Spinal cord (tissue), 10 donors: ENCODE results near the gene FMN1. TPM values are rescaled to one million over a fixed set of nuclear protein-coding genes. Genes with fewer than 3 reads are reported as not detected.
A peak's percentile ranks its signal among the peaks of the same experiment; 100 is the strongest.

Source experiments
- DNase-seq, 6 donors: peaks; one replicate each; pipeline versions ENCODE4 v3.0.0 to v3.0.0-alpha.2; 2013 to 2015; ENCODE audit warnings: low spot score in 6 of 6, low read depth in 4 of 6
- H3K27ac ChIP-seq: one replicate; pipeline ENCODE4 v1.5.1; 2013; ENCODE audit warnings: low read depth, low read length, control low read depth
- H3K27me3 ChIP-seq: one replicate; pipeline ENCODE4 v1.6.1; 2013; ENCODE audit warnings: low read length; ENCODE audit not compliant: control insufficient read depth, insufficient read depth
- H3K36me3 ChIP-seq: one replicate; pipeline ENCODE4 v1.6.1; 2013; ENCODE audit warnings: low read length; ENCODE audit not compliant: control insufficient read depth, insufficient read depth
- H3K4me1 ChIP-seq: one replicate; pipeline ENCODE4 v1.6.1; 2013; ENCODE audit warnings: low read length; ENCODE audit not compliant: control insufficient read depth, insufficient read depth
- H3K4me3 ChIP-seq: one replicate; pipeline ENCODE4 v1.5.1; 2013; ENCODE audit warnings: low read depth, low read length, control low read depth
- H3K9me3 ChIP-seq: one replicate; pipeline ENCODE4 v1.6.1; 2013; ENCODE audit warnings: low read length; ENCODE audit not compliant: control insufficient read depth, insufficient read depth
- WGBS: methylation state at CpG from one replicate; pipeline ENCODE4 v1.1.5; 2013; ENCODE audit warnings: missing lambda C conversion rate; ENCODE audit not compliant: insufficient coverage; 5-methylcytosine and 5-hydroxymethylcytosine counted together
- polyA plus RNA-seq, 2 donors: library from polyadenylated mRNA; unstranded; fragments of 120-200 nt; gene quantifications; one replicate each; pipeline ENCODE4 v1.2.1, GENCODE V29; 2013; ENCODE audit not compliant: insufficient read length in 2 of 2
- total RNA-seq, 2 donors: library from RNA; depleted of rRNA in 1 of 2; stranded (reverse); fragments of 120-200 nt in 1 of 2; fragments of >200 nt in 1 of 2; gene quantifications; one replicate each; pipeline versions ENCODE4 v1.2.3 to v1.2.4, GENCODE V29; 2013 to 2014
- donor health status: healthy.

The FMN1 gene
- total and polyA plus RNA-seq, 4 donors: 1.00 to 5.7 (median 2.8) TPM

DNA sequence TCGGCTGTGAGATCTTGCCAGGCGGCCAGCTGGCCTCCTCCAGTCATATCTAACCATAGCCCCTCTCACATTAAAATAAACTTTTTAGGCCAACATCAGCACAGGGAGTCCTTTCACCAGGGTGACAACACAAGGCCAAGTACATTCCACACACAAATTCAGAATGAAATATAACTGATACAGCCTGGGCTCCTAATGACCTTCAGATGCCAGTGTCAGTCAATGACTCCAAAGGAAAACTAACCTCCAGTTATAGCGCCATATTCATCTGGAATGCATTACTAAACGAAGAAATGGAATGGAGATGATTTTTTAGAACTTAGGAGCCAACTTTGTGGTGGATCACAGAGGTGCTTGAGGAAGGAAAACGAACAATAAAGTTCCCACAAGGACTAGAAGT lies 271.3 kb downstream of the FMN1 start:
- Histone ChIP-seq H3K9me3 (no peaks in the 10 kb centered on the region), H3K4me1 (no peaks in the 10 kb centered on the region), H3K27me3 (no peaks in the 10 kb centered on the region), H3K36me3 (no peaks in the 10 kb centered on the region), H3K4me3 (no peak overlapping the region), H3K27ac (no peak overlapping the region)
- WGBS: 88% methylated on average over 1 of the region's 5 CpGs
- no peak for DNase-seq

DNA sequence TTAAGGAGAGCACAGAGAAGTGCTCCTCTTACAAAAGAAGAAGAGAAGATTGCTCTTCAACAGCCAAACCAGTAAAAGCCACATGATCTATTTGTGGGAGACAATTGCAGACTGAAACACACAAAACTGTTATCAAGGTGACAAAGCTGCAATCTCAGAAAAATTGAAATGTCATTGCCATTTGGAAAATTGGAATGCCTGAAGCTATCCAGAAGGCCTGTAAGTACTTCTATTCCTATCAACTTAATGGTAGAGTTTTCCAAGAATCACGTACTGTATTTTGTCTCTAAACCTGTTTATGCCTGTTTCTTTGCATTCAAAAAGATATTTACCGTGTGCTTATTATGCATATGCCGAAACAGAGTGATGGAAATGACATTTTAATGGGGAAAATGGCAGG lies 272.0 kb downstream of the FMN1 start:
- 100% methylated on average over 1 of the region's 3 CpGs for WGBS
- H3K27me3 ChIP-seq: no peaks in the 10 kb centered on the region
- DNase-seq: peak in 1 of 6 donors; percentile 28
- no peaks in the 10 kb centered on the region for H3K4me1 ChIP-seq
- no peak overlapping the region for H3K4me3 ChIP-seq
- H3K36me3 ChIP-seq: no peaks in the 10 kb centered on the region
- no peak overlapping the region for H3K27ac ChIP-seq
- no peaks in the 10 kb centered on the region for H3K9me3 ChIP-seq

DNA sequence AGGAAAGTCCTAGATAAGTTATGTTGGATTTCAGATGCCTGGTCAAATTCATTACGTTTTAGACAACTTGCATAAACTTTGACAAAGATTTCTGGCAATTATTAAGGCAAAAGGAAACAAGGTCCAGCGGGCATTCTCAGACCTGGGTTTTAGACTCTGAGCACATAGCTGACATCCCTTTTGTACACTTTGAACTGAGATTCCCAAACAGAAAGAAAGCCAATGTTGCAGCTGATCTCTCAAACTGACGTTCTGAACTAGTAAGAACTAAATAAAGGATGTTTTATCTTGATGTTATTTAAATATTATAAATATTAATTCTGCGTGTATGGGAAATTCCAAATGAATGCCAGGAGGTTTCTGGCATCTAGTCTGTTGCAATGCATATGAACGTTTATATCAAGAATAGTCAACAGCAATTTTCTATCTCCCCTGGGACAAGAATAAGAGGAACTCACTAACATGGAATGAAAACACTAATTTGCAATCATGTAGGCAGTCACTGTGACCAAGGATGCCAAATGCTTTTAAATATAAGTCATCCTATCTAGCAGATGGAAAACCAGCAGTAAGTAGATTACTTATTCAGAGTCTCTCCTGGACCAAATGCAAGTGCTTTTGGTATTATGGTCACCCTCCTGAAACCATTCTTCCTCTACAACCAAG lies 274.6 kb downstream of the FMN1 start:
- Histone ChIP-seq H3K9me3 (no peaks in the 10 kb centered on the region), H3K36me3 (no peaks in the 10 kb centered on the region), H3K4me1 (no peaks in the 10 kb centered on the region), H3K27ac (no peak overlapping the region), H3K4me3 (no peak overlapping the region), H3K27me3 (no peaks in the 10 kb centered on the region)
- 85% methylated on average over 3 of the region's 5 CpGs for WGBS
- DNase-seq: peak in 1 of 6 donors; percentile 42

DNA sequence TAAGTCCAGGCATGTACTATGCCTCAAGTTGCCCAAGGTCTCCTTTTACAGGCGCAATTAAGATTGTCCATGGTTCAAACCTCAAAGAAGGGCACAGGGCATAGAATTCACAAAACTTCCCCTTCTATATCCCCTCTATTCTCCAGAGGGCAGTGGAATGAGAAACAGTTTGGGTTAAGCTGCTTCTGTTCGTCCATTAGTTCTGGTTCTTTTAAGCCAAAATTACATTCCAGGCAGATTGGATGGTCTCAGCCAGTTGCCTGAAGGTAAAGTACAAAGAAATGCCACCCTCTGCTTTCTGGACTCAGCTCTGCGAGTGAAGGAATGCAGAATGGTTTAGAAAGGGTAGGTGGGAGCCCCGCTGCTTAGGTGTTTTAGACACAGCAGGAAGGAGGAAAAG lies 276.0 kb downstream of the FMN1 start:
- WGBS: 20% methylated on average over 1 of the region's 4 CpGs
- DNase-seq: peak in 1 of 6 donors; percentile 65
- Histone ChIP-seq H3K4me1 (no peaks in the 10 kb centered on the region), H3K36me3 (no peaks in the 10 kb centered on the region), H3K4me3 (no peak overlapping the region), H3K27me3 (no peaks in the 10 kb centered on the region), H3K9me3 (no peaks in the 10 kb centered on the region), H3K27ac (no peak overlapping the region)

DNA sequence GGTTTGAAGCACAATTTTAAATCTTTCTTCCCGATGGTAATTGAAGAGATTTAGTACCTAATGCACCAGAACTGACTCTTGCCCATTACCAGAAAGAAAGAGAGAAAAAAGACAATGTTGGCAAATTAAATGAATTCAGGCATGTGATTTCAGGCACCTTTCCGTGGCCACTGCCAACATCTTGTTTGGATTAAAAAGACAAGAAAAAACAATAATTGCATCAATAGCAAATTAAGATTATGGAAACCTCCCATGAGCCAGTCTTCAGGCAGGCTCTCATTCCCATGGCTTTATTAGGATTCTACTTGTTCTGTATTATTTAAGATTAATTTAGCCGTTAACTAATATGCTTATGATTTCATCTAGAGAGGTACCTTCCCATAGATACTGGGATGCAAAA lies 283.7 kb downstream of the FMN1 start:
- Histone ChIP-seq H3K27me3 (no peaks in the 10 kb centered on the region), H3K9me3 (no peaks in the 10 kb centered on the region), H3K36me3 (no peaks in the 10 kb centered on the region), H3K27ac (no peak overlapping the region), H3K4me3 (no peak overlapping the region), H3K4me1 (no peaks in the 10 kb centered on the region)
- no peak for DNase-seq
- no CpG with 5 or more reads among the region's 3 CpGs for WGBS

DNA sequence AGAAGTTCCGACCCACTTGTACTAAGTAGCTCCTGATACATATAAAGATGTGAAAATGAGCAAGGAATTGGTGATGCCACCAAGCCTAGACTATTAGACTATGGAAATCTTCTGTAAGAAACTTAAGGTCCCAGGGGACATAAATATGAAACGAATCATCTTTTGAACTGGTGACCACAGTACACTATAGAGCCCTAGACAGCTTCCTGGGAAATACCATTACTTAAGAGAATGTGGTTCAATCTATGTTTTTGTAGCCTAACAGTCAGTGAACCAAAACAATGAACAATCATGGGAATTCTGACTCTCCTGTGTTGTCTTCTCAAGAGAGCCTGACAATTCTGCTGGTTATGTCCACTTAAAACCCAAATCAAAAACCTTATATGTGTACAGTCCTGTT lies 285.1 kb downstream of the FMN1 start:
- H3K27me3 ChIP-seq: no peaks in the 10 kb centered on the region
- H3K27ac ChIP-seq: no peak overlapping the region
- no peak overlapping the region for H3K4me3 ChIP-seq
- no peaks in the 10 kb centered on the region for H3K9me3 ChIP-seq
- H3K4me1 ChIP-seq: no peaks in the 10 kb centered on the region
- WGBS: no CpG with 5 or more reads among the region's 2 CpGs
- no peak for DNase-seq
- H3K36me3 ChIP-seq: no peaks in the 10 kb centered on the region

DNA sequence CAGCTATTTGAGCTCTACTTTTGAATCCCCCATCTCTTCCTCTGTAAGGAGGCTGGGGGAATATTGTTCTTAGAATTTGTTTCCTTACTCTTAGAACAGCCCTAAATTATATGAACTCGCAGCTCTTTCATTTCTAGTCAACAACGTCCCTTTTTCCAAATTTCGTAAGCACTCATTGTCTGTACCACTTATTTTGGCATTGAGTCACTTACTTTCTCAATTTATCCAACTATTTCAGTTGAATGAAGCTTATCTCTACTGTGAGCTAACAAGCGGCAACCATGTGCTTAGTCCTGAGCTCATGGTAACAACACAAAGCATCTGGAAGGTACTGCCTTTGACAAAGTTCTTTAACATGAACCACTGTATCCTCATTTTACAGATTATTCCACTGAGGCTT lies 285.6 kb downstream of the FMN1 start:
- WGBS: 86% methylated on average over 4 of the region's 4 CpGs
- Histone ChIP-seq H3K36me3 (no peaks in the 10 kb centered on the region), H3K27ac (no peak overlapping the region), H3K27me3 (no peaks in the 10 kb centered on the region), H3K9me3 (no peaks in the 10 kb centered on the region), H3K4me3 (no peak overlapping the region), H3K4me1 (no peaks in the 10 kb centered on the region)
- no peak for DNase-seq

DNA sequence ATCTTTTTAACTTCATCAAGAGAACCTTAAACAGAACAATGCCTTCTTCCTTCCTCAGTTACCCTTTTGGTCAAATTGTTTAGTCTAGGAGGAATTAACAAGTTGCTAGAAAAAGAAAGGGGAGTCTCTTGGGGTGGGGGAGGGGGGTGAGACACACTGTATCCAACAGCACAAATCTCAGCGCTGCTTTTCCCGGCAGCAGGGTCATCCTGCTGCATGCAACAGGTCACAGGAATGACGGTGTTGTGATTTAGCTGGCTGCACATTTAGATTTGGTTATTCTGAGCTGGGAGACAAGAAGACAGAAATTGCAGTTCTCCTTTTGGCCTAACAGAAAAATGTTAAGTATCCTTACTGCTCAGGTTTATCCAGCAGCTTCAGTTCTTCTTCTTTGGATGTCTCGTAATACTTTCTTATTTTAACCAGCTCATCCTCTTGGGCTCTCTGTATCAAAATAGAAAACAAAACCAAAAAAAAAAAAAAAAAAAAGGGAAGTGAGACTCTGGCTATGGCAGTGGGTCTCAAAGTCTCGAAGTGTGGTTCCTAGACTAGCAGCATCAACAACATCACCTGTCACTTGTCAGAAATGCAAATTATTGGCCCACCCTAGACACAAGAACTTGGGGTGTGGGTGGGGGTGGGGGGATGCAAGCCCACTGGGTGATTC lies 286.2 kb downstream of the FMN1 start:
- H3K9me3 ChIP-seq: no peaks in the 10 kb centered on the region
- no CpG with 5 or more reads among the region's 5 CpGs for WGBS
- no peak overlapping the region for H3K27ac ChIP-seq
- H3K4me1 ChIP-seq: no peaks in the 10 kb centered on the region
- H3K27me3 ChIP-seq: no peaks in the 10 kb centered on the region
- no peak overlapping the region for H3K4me3 ChIP-seq
- H3K36me3 ChIP-seq: no peaks in the 10 kb centered on the region
- DNase-seq: no peak

DNA sequence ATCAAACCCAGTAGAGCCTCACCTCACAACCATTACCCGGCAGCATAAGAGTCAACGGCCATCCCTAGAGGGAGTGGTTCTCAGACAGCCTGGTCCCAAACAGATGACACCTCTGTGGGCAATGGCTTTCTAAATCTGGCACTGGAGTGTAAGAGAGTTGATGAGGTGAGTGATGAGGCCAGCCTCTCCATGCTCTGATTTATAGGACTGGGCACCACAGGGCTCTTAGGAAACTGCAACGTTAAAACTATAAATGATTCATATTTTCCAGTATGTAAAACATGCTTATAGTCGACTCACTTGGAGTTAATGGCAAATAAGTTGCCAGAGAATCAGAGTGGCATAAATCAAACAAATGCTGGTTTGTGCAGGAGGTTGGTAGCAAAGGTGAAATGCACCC lies 289.0 kb downstream of the FMN1 start:
- Histone ChIP-seq H3K36me3 (no peaks in the 10 kb centered on the region), H3K27ac (no peak overlapping the region), H3K9me3 (no peaks in the 10 kb centered on the region), H3K4me3 (no peak overlapping the region), H3K4me1 (no peaks in the 10 kb centered on the region), H3K27me3 (no peaks in the 10 kb centered on the region)
- no peak for DNase-seq
- no CpG with 5 or more reads among the region's 4 CpGs for WGBS

DNA sequence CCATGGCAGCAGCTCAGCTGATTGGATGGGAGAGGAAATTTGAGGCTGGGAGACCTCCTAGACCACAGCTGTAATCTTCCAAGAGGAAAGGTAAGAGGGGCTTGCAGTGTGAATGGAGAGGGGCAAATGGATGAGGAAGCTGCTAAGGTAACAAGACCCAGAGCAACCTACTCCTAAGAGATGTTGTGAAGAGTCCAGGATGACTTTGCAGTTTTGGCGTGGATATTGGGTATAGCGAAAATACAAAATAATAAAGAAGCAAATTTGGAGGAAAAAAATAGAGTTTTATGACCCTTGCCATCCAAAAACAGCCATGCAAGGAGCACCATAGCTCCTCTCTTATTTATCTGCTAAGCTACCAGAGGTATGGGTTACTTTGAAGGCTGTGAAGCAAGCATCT lies 290.1 kb downstream of the FMN1 start:
- H3K36me3 ChIP-seq: no peaks in the 10 kb centered on the region
- H3K4me3 ChIP-seq: no peak overlapping the region
- no peak for DNase-seq
- H3K27ac ChIP-seq: no peak overlapping the region
- H3K4me1 ChIP-seq: no peaks in the 10 kb centered on the region
- no peaks in the 10 kb centered on the region for H3K9me3 ChIP-seq
- no CpG with 5 or more reads among the region's 2 CpGs for WGBS
- no peaks in the 10 kb centered on the region for H3K27me3 ChIP-seq
